Activated T-cell treated with anti-CD3 and anti-CD28 coated beads, Interleukin-2, amount 50 U/mL, for 48 hours (primary cell): ENCODE results near the gene TCF21.
A peak's percentile ranks its signal among the peaks of the same experiment; 100 is the strongest.
"Not testable (repeated sequence)": the region's sequence is repeated elsewhere in the genome, so short reads cannot be mapped to it uniquely, and the experiment has no call there.

Experiments
- DNase-seq, 2 experiments: peaks; one replicate each; pipeline ENCODE4 v3.0.0-alpha.2; 2020

TCF21 gene

DNA sequence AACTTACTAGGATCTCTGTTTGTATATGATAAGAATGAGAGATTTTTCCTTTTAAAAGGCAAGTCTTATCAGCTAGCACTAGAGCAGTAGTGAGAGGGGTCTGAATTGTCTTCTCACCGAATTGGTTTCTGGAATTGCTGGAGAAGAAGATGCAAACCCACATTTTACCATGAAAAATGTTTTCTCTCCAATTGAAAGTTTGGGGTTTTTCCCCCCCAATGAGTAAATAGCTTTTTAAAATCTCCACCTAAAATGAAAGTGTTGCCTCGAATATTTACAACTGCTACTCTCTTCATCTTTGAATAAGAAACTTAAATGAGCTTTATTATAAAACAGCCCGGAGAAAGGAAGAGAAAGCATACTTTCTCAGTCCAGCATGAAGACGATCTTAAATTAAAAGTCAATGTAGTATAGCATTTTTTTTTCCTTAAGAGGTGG is 1.8 kb downstream of the TCF21 start:
- DNase-seq: no peak

DNA sequence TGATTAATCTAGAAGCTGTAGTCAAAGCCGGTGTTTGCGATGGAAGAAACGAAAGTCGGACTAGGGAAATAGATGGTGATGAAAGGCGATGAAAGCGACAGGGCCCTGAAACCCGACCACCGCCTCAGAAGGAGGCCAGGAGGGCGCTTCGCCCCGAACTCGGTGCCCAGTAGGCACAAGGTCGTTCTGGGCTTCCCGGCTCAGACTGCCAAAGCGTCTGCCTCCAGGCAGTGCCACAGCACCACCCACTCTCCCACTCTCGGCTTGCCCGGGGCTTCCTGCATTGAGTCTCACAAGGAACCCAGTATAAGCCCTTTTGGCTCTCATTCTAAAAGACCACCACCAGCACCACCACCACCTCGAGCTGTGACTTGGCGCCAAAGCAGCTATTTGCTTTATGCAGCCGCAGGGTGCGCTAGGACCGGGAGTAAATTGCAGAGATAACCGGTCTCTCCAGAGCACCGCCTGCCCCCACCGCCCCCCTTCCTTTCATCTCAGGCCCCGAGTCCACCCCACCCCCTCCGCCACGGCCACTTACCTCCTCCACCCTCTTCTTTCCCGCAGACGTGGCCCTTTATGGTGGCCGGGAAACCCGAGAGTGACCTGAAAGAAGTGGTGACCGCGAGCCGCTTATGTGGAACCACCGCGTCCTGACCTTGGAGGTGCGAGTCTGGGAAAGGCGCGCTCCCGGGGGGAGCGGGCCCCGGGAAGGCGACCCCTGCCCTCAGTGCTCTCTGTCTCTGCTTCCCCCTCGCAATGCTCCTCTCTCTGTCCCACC is 2.4 kb downstream of the TCF21 start:
- DNase-seq: peak; percentile 44 to 48

DNA sequence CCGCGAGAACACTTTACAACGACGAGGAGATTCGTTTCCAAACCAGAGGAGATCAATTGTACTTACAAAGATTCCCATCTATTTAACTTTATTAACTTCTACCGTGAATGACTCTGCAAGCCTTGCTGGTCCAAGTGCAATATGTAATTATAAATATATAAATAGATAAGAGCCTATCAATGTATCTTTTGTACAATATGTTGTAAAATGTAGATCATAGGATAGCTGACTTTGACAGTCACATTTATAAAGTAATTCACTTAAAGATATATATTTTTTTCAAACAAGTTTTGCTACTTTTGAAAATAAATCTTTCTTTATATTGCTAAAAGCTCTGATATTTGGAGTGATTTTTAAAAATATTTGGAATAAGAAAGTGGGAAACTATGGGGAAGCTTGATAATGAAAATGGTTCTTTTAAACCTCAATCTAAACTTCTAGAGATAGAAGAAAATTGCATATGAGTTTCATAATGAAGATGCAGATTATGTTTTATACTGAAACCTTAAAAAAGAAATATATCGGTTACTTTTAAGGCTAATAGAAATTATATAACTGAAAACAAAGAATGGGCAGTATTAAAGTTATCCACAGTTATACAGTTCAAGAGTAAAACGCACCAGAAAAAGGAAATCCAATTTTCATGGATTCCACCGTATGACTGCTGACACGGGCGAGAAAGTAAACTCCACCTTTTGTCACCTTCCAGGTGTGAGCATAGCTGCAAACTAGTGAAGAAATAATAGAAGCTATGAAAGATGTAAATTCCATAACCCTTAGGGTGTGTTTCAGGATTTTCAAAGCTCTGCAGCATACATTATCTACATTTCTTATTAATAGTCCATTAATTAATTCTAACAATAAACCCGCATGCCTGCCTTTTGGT is 3.3 kb downstream of the TCF21 start:
- no peak for DNase-seq

DNA sequence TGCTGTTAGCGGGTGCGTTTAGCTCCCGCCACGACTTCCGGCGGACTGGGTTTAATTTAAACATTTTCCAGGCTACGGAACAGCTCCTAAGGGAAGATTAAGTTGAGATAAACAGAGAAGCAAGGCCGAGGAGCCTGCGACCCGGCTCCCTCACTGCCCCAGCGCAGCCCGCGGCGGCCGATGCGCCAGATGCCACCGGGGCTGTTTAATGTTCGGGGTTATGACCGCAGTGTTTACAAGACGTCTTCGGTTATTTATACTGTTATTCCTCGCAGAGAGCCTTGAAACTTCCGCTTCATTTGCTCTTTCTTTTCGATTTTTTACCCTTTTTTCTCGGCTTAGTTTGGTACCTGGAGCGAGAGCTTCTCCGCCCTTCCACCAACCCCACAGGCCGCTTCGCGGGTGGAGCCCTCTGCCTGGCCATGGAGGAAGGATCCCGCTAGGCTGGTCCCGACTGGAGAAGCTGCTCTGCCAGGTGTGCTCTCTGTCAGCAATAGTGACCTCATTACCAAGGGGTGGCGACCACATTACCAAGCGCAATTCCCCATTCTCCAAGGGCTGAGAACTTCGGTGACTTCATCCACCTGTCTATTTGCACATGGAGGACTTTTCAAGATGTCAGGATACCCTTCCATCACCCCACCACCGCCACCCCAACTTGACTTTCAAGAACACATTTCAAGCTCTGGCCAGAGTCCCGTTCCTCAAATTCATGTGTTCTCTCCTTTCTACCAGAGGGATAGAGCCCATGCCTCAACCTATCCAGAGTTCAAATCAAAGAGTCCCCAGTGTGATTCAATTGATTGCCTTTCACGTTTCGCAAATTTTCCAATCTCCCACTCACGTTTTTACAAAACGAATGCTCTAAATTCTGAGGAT is 4.1 kb downstream of the TCF21 start:
- DNase-seq: no peak

DNA sequence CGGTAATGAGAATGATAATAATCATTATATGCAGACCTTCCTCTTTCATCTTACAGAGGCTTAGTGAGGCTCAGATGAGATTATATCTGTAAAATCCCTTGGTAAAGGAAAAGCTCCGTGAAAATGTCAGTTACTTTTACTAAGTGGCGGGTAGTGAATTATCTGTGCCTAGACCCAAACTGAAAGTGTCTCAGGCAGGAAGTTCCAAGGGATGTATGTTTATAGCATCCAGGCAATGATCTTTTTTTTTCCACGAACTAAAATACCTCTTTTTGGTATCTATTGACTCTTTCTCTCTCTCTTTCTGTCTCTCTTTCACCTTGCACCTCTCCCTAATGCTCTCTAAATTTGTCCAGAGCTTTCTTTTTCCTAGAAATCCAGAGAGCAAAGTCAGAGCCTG is 5.0 kb downstream of the TCF21 start:
- no peak for DNase-seq

DNA sequence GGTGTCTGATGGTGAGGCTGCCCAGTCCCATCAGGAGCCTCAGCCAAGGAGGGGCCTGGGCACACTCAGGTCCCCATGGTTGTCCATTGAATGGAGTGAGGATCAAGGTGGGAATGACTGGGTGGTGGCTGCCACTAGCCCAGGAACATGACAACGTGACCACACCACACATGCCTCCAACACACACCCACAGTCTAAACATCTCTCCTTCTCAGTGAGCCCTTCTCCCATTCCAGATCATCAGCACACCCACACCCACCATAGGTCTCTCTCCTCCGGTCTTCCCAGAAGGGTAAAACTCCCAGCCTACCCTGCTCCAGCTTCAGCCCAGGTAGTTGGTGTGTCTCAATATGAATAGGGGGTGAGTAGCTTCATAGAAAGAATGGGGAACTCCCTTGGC is 5.5 kb downstream of the TCF21 start:
- DNase-seq: no peak

DNA sequence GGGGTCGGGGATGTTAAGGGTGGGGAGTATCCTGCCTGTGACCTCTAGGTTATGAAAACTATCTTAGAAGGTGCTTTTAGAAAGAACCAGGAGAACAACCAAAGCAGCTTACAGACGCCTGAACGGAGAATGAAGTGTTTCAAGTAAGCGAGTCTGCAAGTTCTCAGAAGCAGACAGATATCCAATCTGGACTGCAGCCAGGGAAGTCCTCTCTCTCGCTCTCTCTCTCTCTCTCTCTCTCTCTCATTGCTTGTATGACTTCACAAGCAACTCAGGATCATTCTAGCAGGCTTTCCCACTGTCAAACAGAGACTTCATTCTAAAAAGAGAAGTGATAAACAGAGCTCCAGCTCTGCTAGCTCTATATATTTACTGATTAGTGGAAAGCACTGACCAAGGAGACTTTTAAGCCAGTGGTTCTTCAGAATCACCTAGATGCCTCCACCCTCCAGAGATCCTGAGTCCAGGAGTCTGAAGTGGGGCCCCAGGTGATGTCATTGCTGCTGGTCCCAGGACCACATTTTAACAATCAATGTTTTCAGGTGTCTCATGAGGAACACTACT is 6.0 kb downstream of the TCF21 start:
- no peak for DNase-seq

DNA sequence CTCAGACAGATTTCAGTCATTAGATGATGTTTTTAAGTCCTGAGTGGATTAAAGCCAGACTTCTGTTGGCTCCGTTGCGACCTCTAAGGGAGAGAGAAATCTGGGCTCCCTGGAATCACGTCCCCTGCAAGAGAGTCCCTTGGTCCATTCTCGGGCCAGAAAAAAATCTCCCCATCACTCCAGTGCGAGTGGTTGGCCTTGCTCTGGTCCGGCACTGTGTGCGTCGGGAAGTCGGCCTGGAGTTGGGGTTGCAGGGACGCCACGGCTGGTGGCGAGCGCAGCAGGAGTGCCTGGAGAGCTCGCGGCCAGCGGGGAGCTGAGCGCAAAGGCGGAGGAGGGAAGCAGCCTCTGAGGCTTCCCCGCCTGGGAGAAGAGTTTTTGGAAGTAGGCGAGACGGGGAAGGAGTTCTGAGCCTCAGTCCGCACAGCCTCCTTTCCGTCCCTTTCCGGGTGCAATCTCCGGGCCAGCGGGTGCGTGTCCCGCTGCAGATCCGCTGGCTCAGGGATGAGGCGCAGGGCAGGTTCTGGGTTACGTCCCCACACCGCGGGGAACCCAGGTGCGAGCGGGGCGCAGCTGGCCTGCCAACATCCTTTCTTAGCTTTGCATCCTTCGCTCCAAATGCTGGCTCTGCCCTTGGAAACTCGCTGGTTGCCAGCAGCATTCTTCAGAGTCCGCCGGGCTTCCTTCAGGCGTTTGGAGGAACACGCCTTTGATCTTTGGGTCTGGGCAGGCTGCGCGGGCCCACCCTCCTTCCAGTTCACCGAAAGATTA is 6.8 kb downstream of the TCF21 start:
- no peak for DNase-seq

DNA sequence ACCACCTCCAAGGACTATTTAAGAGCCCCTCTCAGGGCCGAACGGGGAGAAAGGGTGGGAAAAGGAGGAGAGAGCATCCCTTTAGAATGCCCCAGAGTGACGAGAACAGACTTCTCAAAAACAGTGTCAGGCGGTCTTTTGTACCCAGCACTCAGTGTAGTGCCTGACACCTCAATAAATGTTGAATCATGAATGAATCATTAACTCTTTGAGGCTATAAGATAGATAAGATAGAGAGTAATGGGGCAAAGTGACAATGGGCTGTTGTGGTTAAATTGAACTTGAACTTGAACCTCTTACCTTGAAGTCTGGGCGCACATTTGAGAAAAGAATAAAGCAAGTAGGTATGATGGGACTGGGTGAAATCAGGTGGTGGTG is 7.4 kb downstream of the TCF21 start:
- no peak for DNase-seq

DNA sequence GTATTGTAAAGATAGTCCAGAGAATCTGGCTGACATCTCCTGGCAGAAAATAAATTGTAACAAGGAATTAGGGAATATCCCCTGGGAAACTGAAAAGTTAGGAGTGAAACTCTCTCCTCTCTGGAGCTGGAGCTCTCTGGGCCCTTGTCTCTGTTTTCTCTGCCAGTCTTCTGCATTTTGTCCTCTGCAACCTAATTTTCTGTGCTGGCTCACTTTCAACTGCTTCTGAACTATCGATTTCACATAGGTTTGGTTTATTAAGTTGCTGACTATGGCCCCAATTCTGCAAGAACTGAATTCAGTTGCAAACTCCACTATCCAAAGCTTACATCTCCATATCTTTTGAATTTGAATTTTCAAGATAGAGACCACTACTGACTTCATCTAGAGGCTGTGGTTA is 9.3 kb downstream of the TCF21 start:
- DNase-seq: no peak

DNA sequence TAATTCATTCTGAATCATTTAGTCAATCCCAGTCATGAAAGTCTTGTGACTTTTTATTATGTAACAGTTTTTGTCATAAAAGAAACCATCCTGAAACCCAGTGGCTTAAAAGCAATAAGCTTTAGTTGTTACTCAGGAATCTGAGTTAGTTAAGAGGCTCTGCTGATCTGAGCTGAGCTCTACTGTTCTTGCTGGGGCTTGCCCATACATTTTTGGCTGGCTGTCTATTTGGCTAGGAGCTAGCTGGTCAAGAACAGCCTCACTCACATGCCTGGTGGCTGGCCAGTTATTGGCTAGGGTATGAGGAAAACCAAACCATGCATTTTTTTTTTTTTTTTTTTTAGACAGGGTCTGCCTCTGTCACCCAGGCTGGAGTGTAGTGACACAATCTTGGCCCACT is 10.6 kb downstream of the TCF21 start:
- DNase-seq: no peak

DNA sequence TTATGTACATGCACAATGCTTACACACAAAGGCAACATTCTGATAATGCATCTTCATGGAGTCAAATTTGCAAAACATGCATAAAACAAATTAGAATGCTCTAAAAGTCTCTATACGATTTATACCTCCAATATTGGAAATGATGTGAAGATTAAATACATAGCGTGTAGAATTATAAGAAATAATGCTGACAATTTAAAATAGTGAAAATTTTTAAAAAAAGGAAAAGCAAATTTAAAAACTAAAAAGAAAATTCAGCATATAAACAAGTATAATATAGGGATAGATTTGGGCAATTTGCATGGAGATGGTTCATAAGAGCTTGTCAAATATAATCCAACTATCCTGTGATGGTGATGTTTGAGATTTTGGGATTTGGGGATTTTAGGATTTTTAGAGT is 14.9 kb downstream of the TCF21 start:
- DNase-seq: no peak

DNA sequence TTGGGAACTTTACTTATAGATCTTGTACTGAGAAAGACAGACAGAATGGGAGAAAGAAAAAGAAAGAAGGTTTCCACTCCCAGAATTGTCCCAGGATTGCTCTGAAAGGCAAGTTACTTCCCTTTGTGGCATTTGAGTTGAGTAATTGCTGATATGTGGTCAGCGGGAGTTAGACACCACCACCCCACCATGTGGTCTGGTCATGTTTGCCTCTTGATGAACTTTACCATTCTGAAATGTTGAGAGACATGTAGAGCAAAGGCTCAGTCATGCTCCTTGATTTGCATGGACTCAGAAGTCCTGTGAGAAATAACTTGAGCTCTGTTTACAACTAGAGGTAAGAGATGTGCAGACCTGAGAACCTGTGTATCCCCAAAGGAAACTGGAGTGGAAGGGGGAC is 17.1 kb downstream of the TCF21 start:
- DNase-seq: no peak

DNA sequence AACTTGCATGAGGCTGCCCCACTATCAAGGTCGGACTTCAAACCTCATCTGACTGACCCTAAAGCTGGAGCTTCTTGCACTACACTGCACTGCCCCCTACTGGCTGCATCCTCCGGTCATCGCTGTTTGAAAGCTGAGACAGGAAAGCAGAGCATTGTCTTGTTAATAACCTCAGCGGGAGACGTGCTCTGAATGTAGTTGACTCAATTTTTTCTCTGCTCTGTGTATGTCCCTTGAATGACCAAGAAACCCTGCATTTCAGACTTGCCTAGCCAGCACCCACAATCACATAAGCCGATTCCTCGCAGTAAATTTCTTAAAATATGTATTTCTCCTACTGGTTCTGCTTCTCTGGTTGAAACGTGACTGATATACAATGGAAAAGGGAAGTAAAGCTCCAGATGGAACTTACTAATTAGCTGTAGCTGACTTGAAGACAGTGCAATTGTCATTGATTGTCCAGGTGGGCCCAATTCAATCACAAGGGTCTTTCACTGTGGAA is 27.8 kb downstream of the TCF21 start:
- peak; percentile 86 to 88 for DNase-seq

DNA sequence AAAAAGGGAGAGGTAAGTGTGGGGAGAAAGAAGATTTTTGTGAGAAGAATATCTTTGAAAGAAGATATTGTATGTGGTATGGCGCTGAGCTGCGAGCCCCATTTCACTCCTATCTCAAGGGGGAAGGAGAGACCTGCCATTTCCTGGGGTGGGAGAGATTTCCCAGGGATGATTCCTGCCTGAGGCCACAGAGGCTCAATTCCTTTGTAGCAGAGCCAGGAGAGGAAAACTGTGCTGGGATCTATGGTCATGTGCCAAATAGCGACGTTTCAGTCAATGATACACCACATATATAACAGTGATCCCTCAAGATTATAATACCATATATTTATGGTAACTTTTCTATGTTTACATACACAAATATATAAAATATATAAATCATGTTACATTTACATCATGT is 28.9 kb downstream of the TCF21 start:
- DNase-seq: no peak

DNA sequence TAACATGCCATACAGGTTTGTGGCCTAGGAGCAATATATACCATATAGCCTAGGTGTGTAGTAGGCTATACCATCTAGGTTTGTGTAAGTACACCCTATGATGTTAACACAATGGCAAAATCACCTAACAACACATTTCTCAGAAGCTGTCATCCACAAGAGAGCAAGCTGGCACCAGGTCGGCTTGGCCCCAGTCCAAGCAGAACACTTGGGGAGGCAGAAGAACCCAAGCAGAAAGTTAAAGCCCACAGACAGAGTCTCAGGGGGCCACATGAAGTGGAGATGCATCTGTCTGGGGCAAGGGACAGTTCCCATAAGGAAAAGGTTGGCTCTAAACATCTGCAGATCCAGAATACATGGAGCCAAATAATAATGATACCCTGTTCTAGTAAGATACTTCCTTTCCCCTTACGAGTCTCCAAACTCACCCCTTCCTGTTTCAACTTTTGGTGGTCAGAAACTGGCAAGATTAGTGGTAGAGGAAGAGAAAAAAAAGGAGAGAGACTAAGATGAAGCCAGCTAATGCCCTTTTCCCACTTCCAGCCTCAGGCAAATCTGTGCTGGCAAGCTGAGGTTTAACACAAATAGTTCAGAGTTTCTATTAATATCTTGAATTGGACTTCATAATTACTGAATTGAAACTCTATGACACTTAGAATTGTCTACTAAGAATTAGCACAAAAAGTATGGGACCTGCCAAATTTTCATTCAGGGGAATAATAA is 29.5 kb downstream of the TCF21 start:
- no peak for DNase-seq

DNA sequence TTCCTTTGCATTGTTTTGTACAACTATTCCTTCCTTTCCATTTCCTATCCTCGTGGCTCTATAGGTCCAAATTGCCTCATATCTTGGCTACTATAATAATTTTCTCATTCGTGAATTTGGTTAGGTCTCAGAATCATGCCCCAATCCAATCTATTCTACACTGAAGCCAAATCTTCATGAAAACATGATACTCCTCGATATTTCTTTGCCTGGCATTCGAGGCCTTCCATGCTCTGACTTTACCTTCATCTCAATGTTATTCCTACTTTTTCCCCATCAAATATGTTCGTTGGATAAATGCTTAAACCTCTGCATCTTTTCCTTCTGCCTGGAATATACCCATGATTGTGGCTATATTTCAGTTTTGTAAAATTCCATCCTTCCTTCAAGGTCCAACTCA is 30.4 kb downstream of the TCF21 start:
- DNase-seq: no peak

DNA sequence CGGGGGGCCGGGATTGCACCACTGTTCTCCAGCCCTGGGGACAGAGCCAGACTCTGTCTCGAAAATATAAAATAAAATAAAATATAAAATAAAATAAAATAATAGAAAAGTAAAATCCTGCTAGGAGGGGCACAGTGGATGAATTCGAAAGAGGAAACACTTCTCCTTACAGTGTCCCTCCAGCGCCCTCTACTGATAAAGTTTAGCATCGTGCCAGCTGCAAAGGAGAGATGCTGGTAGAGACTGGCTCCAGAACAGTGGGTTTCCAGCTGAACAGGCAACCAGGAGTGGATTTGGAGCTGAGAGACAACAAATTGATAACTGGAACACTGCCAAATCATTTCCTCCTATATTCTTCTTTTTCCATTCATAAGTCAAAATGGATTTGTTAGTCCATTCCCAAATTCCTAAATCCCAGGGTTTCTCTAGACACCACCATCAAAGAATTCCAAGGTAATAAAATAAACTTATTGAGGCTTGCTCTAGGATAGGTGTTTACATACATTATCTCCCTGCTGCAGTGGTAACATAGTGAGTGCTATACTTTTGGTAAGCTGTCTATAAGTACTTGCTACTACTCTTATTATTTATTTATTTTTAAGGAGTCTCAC is 32.4 kb downstream of the TCF21 start:
- DNase-seq: peak; percentile 80 to 85

DNA sequence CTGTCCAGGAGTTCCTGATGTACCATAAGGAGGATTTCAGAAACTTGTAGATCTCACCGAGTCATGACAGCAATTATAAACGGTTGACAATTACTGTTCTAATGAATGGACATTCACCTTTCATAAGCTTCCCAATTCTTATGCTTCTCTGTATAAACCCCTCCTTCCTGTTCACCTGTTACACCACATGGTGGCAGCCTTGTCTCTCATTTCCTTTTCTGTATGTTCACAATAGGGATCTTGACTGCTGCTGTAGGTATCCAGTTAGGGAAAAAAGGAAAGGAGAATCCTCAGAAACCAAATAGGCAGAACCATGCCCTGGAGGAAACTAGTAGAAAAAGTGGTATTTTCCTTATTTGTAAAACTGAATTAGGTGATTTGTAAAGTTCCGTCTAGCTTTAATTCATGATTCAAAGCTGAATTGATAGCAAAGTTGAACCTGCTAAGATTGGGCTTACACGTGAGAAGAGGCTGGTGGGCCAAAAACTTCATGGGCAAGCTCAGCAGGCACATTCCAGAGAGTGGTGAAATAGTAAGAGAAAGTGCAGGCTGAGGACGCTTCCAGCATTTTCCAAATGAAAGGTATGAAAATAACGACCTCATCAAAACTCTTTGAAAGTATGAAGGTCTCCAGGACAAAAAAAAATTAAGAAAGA is 35.2 kb downstream of the TCF21 start:
- peak; percentile 44 to 52 for DNase-seq

DNA sequence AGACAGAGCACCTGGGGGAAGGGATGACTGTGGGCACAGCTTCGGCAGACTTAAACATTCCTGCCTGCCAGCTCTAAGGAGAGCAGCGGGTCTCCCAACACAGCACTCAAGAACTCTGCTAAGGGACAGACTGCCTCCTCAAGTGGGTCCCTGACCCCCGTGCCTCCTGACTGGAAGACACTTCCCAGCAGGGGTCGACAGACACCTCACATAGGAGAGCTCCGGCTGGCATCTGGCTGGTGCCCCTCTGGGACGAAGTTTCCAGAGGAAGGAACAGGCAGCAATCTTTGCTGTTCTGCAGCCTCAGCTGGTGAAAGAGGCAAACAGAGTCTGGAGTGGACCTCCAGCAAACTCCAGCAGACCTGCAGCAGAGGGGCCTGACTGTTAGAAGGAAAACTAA is 42.3 kb downstream of the TCF21 start:
- DNase-seq: not testable (repeated sequence)
